Hepatocyte (in vitro differentiated cells): ENCODE data around the gene MESD. TPM values are rescaled to one million over a fixed set of nuclear protein-coding genes. Genes with fewer than 3 reads are reported as not detected.

Experiments
- DNase-seq: peaks from one replicate; pipeline ENCODE4 v3.0.0-alpha.2; 2016; ENCODE audit warnings: low spot score
- H2AFZ ChIP-seq: fragments of 200-600 bp; sonication (generic); 2 replicates; pipeline ENCODE4 v1.6.0; 2016; ENCODE audit warnings: antibody characterized with exemption, mild to moderate bottlenecking
- H3K27ac ChIP-seq: fragments of 200-600 bp; sonication (generic); 2 replicates; pipeline ENCODE4 v1.5.1; 2016; ENCODE audit warnings: mild to moderate bottlenecking
- H3K27me3 ChIP-seq: fragments of 200-600 bp; sonication (generic); 2 replicates; pipeline ENCODE4 v1.6.1; 2016
- H3K36me3 ChIP-seq: fragments of 200-600 bp; sonication (generic); replicated peaks from 2 replicates; pipeline ENCODE4 v1.5.1; 2016; ENCODE audit warnings: low read depth; ENCODE audit not compliant: insufficient read depth
- H3K4me1 ChIP-seq: fragments of 200-600 bp; sonication (generic); 2 replicates; pipeline ENCODE4 v1.5.1; 2016; ENCODE audit warnings: mild to moderate bottlenecking, moderate library complexity; ENCODE audit not compliant: insufficient read depth
- H3K4me2 ChIP-seq: fragments of 200-600 bp; sonication (generic); 2 replicates; pipeline ENCODE4 v1.6.0; 2016
- H3K4me3 ChIP-seq: fragments of 200-600 bp; sonication (generic); 2 replicates; pipeline ENCODE4 v1.5.1; 2016; ENCODE audit warnings: mild to moderate bottlenecking
- H3K79me2 ChIP-seq: fragments of 200-600 bp; sonication (generic); 2 replicates; pipeline ENCODE4 v1.6.0; 2017; ENCODE audit warnings: mild to moderate bottlenecking
- H3K9me2 ChIP-seq: fragments of 200-600 bp; sonication (generic); replicated peaks from 2 replicates; pipeline ENCODE4 v1.6.0; 2017; ENCODE audit warnings: mild to moderate bottlenecking; ENCODE audit not compliant: insufficient read depth
- H3K9me3 ChIP-seq: fragments of 200-600 bp; sonication (generic); 2 replicates; pipeline ENCODE4 v1.5.1; 2016; ENCODE audit warnings: low read depth, mild to moderate bottlenecking
- H4K20me1 ChIP-seq: fragments of 200-600 bp; sonication (generic); 2 replicates; pipeline ENCODE4 v1.6.0; 2016; ENCODE audit warnings: mild to moderate bottlenecking; ENCODE audit not compliant: insufficient read depth, poor library complexity, severe bottlenecking
- EZH2 ChIP-seq: fragments of 200-600 bp; sonication (generic); IDR thresholded peaks from 2 replicates; pipeline ENCODE4 v1.6.1; 2016; ENCODE audit warnings: antibody characterized with exemption, mild to moderate bottlenecking, borderline replicate concordance
- EZH2phosphoT487 ChIP-seq: fragments of 200-600 bp; sonication (generic); IDR thresholded peaks from one replicate; pipeline ENCODE4 v1.6.1; 2018; ENCODE audit warnings: antibody characterized with exemption, mild to moderate bottlenecking, low read depth, moderate library complexity; ENCODE audit not compliant: unreplicated experiment, severe bottlenecking
- WGBS: methylation state at CpG from one replicate; pipeline ENCODE4 v1.1.6; 2016; ENCODE audit warnings: low lambda C conversion rate; ENCODE audit errors: missing lambda C conversion rate; 5-methylcytosine and 5-hydroxymethylcytosine counted together
- polyA plus RNA-seq: library from polyadenylated mRNA; unstranded; fragments of >200 nt; fragmentation: Nextera tagmentation; extraction: Ambion mirVana; gene quantifications from 2 replicates; pipeline ENCODE4 v1.2.1, GENCODE V29; 2016
- total RNA-seq: library from RNA; depleted of rRNA; stranded (reverse); fragments of >200 nt; gene quantifications from 2 replicates; pipeline ENCODE4 v1.2.3, GENCODE V29; 2014
- TF ChIP-seq, protein P1 (sequence below): fragments of 200-600 bp; sonication (generic); IDR thresholded peaks from 2 replicates; pipeline ENCODE4 v1.5.1; 2016; ENCODE audit warnings: antibody characterized with exemption, mild to moderate bottlenecking; ENCODE audit not compliant: poor library complexity

The MESD gene
- total and polyA plus RNA-seq, 2 experiments from 2014 or later, result 27.1 to 52.2 TPM

DNA sequence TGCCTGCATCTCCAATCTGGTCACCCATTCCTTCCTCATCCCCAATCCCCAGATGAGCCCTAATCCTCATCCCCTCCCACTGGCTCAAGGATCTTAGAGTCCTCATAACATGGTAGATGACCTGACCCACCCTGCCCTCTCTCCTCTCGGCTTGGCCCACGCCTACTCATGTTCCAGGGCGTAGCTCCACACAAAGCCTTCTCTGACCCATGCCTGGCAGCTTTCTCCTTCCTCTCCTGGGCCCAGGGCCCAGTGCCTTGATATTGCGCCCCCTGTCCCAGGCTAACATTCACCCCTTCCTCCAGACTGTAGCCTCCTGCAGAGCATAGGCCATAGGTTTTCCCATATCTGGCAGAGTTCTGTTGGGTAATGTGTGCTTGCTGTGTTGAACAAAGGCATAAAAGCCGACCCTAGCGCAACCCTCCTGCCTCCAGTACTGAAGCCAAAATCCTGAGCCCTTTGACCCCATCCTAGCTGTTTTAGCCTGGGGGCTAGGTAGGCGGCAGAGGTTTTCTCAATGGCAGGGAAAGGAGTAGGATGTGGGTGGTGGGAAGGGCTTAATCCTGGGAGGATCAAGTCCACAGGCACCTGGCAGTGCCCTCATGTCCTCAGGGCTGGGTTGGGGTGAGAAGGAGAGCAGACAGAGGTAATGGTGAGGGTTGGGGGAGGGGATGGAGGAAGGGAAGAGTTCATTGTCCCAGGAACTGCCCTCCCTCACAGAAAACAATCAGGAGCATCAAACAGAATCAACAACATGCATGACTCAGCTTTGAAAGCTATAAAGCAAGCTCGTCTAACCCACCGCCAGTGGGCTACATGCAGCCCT, 35.5 kb downstream of the MESD start:
- H4K20me1 ChIP-seq, result no peaks in the 10 kb centered on the region
- H2AFZ ChIP-seq, result no peak overlapping the region
- H3K27ac ChIP-seq, result no peak overlapping the region
- 81% methylated on average over 9 of the region's 9 CpGs for WGBS
- TF ChIP-seq EZH2phosphoT487, result no peak
- TF ChIP-seq, protein P1, sequence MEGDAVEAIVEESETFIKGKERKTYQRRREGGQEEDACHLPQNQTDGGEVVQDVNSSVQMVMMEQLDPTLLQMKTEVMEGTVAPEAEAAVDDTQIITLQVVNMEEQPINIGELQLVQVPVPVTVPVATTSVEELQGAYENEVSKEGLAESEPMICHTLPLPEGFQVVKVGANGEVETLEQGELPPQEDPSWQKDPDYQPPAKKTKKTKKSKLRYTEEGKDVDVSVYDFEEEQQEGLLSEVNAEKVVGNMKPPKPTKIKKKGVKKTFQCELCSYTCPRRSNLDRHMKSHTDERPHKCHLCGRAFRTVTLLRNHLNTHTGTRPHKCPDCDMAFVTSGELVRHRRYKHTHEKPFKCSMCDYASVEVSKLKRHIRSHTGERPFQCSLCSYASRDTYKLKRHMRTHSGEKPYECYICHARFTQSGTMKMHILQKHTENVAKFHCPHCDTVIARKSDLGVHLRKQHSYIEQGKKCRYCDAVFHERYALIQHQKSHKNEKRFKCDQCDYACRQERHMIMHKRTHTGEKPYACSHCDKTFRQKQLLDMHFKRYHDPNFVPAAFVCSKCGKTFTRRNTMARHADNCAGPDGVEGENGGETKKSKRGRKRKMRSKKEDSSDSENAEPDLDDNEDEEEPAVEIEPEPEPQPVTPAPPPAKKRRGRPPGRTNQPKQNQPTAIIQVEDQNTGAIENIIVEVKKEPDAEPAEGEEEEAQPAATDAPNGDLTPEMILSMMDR, result no peak
- no peak for TF ChIP-seq EZH2
- no peaks in the 10 kb centered on the region for H3K79me2 ChIP-seq
- no peaks in the 10 kb centered on the region for H3K27me3 ChIP-seq
- H3K9me3 ChIP-seq, result no peaks in the 10 kb centered on the region
- H3K4me2 ChIP-seq, result no peak overlapping the region
- H3K4me1 ChIP-seq, result no peaks in the 10 kb centered on the region
- H3K9me2 ChIP-seq, result no peaks in the 10 kb centered on the region
- H3K36me3 ChIP-seq, result no peaks in the 10 kb centered on the region
- no peak for DNase-seq
- H3K4me3 ChIP-seq, result no peak overlapping the region

DNA sequence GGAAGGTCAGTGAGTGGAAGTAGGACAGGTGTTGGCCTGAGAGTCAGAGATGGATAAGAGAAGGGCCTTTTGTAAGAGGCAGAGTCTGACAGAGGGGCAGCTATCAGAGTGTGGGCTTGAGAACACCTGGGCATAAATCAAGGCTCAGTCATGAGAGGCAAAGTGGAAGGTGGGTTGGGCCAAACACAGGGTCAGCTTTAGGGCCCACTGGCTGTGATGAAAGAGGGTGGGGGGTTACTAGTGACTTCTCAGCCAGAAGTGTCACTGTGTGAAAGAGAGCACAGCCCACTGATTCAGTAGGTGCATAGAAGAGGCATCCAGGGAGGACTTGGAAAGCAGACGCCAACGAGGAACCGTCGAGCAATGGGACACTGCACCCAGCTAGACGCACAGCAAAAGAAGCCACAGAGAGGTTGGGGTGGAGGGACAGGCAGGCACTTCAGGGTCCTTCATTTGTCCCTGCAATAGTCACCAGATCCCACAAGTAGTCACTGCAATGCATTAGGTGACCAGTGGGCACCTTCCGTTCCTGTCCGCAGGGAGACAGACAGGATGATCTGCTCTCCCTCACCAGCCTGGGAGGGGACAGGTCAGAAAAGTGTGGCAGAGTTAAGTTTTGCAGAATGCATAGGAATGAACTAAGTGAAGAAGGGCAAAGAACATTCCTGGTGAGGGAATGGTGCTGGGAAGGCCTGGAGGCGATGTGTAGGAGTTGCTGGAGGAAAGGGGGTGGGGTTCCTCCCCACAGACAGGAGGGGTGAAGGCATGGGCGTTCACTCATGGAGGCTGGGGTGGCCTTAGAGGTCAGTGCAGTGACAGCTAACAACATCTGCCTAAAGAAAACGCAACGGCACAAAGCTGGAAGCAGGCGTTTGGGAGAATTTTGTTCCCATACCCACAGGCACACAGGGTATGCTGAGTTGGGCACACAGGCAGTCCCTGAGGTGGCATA, 36.3 kb downstream of the MESD start:
- 94% methylated on average over 12 of the region's 12 CpGs for WGBS

DNA sequence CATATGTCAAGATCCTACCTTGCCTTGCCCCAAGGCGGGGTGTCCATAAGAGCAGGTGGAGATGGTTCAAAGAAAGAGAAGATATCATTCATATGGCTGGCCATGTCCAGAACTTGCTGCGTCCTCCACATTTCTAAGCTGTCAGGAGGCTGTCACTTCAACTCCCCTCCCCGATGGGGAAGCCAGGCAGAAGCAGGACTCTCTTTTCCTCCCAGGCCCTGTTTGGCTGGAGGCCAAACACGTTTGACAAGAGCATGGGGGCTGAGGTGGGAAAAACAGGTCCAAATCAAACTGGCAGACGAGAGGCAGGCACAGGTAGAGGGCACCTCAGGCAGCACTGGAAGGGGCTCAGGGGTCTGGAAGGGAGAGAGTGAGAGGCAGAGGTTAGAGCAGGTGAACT, 37.7 kb downstream of the MESD start:
- H3K9me2 ChIP-seq, result no peaks in the 10 kb centered on the region
- no peak overlapping the region for H3K4me3 ChIP-seq
- no peak overlapping the region for H2AFZ ChIP-seq
- H3K27me3 ChIP-seq, result no peaks in the 10 kb centered on the region
- no peaks in the 10 kb centered on the region for H3K79me2 ChIP-seq
- no peak for DNase-seq
- no peak overlapping the region for H3K27ac ChIP-seq
- TF ChIP-seq EZH2phosphoT487, result no peak
- TF ChIP-seq, protein P1, result no peak
- no peak for TF ChIP-seq EZH2
- H3K9me3 ChIP-seq, result no peaks in the 10 kb centered on the region
- H4K20me1 ChIP-seq, result no peaks in the 10 kb centered on the region
- 79% methylated on average over 5 of the region's 5 CpGs for WGBS
- H3K4me2 ChIP-seq, result no peak overlapping the region
- no peaks in the 10 kb centered on the region for H3K4me1 ChIP-seq
- no peaks in the 10 kb centered on the region for H3K36me3 ChIP-seq

More for the DNA sequence above, 36.3 kb downstream of the MESD start:
- no peak for DNase-seq
- Histone ChIP-seq H3K27ac (no peak overlapping the region), H3K4me3 (no peak overlapping the region), H3K4me1 (no peaks in the 10 kb centered on the region), H3K27me3 (no peaks in the 10 kb centered on the region), H3K9me2 (no peaks in the 10 kb centered on the region), H4K20me1 (no peaks in the 10 kb centered on the region), H3K36me3 (no peaks in the 10 kb centered on the region), H3K9me3 (no peaks in the 10 kb centered on the region), H3K4me2 (no peak overlapping the region), H2AFZ (no peak overlapping the region), H3K79me2 (no peaks in the 10 kb centered on the region)
- TF ChIP-seq, protein P1, result no peak
- no peak for TF ChIP-seq EZH2phosphoT487
